Activated CD4-positive, alpha-beta T cell treated with anti-CD3 and anti-CD28 coated beads, Interleukin-2, amount 10 ng/mL, durations not matched to agents 7 days and 5 days (primary cell): ENCODE results near the gene SETD2. TPM values are rescaled to one million over a fixed set of nuclear protein-coding genes. Genes with fewer than 3 reads are reported as not detected.
"Not testable (repeated sequence)": the region's sequence is repeated elsewhere in the genome, so short reads cannot be mapped to it uniquely, and the experiment has no call there.

ENCODE experiments used
- CTCF ChIA-PET: fragments of 350-600 bp; sonication (Branson Sonifier 250); formaldehyde crosslinking; loops from one replicate; lab custom pipeline; 2021; ENCODE audit warnings: antibody characterized with exemption; lab: Charles Lee
- POLR2A ChIA-PET: fragments of 350-600 bp; sonication (Branson Sonifier 250); formaldehyde crosslinking; loops from one replicate; lab custom pipeline; 2021; ENCODE audit warnings: antibody characterized with exemption; lab: Charles Lee
- DNase-seq: peaks from one replicate; pipeline ENCODE4 v3.0.0-alpha.2; 2020
- H3K27ac Mint-ChIP-seq: one replicate; pipeline ENCODE4 v1.8.0; 2021; ENCODE audit warnings: mild to moderate bottlenecking, moderate library complexity, mixed read lengths
- H3K27me3 Mint-ChIP-seq: one replicate; pipeline ENCODE4 v1.8.0; 2021; ENCODE audit warnings: mixed read lengths
- H3K36me3 Mint-ChIP-seq: one replicate; pipeline ENCODE4 v1.8.0; 2021; ENCODE audit warnings: low read depth, mixed read lengths
- H3K4me1 Mint-ChIP-seq: one replicate; pipeline ENCODE4 v1.8.0; 2021; ENCODE audit warnings: mixed read lengths
- H3K4me3 Mint-ChIP-seq: one replicate; pipeline ENCODE4 v1.8.0; 2021; ENCODE audit warnings: mild to moderate bottlenecking, moderate library complexity, mixed read lengths
- H3K9me3 Mint-ChIP-seq: one replicate; pipeline ENCODE4 v1.8.0; 2021; ENCODE audit warnings: mixed read lengths
- total RNA-seq, 2 experiments: library from RNA; stranded (reverse); gene quantifications; one replicate each; pipeline ENCODE4 v1.2.3, GENCODE V29; 2021

SETD2 gene
- 10 to 100 TPM; 44.4 to 48.3 TPM for total RNA-seq

GRCh38 chr3:47164007-47164881, at the start of gene SETD2:
TSS of gene SETD2 (minus strand) at chr3:47164113. CDS start at chr3:47163924, 189 bp downstream.
- Mint-ChIP-seq H3K36me3 (peaks cover 22% of the 10 kb centered on the region), H3K4me3 (peak within 1 kb of the TSS; percentile 97), H3K9me3 (no peaks in the 10 kb centered on the region), H3K27me3 (no peaks in the 10 kb centered on the region), H3K4me1 (peaks cover 42% of the 10 kb centered on the region), H3K27ac (peak within 1 kb of the TSS; percentile 99)
- ChIA-PET POLR2A (interaction anchor here (0.6 to 0.9 kb wide), 2 partner anchors 11 to 15 kb away, joined by 3 to 4 read pairs; no protein-coding TSS in a partner anchor), CTCF (interaction anchor here (0.7 to 2.3 kb wide), 12 partner anchors 11 to 350 kb away, joined by 3 to 8 read pairs (median 4); no protein-coding TSS in a partner anchor)
- DNase-seq, result peak; percentile 89

GRCh38 chr3:47210863-47211405, 47.0 kb upstream of the SETD2 start:
- POLR2A ChIA-PET, result interaction anchor here (0.7 kb wide), 1 partner anchor 44 kb away, joined by 8 read pairs; no protein-coding TSS in a partner anchor
- no peak for DNase-seq
- no peaks in the 10 kb centered on the region for H3K36me3 Mint-ChIP-seq
- no peaks in the 10 kb centered on the region for H3K4me1 Mint-ChIP-seq
- CTCF ChIA-PET, result interaction anchor here (0.6 kb wide), 1 partner anchor 59 kb away, joined by 4 read pairs; no protein-coding TSS in a partner anchor
- no peak overlapping the region for H3K27ac Mint-ChIP-seq
- no peak overlapping the region for H3K4me3 Mint-ChIP-seq
- no peaks in the 10 kb centered on the region for H3K9me3 Mint-ChIP-seq
- H3K27me3 Mint-ChIP-seq, result no peaks in the 10 kb centered on the region

GRCh38 chr3:47206022-47206421, 42.1 kb upstream of the SETD2 start:
- H3K9me3 Mint-ChIP-seq, H3K27me3 Mint-ChIP-seq, H3K36me3 Mint-ChIP-seq, DNase-seq, H3K4me1 Mint-ChIP-seq, H3K27ac Mint-ChIP-seq, H3K4me3 Mint-ChIP-seq, CTCF ChIA-PET: not testable (repeated sequence)
- POLR2A ChIA-PET, result interaction anchor here (0.7 kb wide), 1 partner anchor 207 kb away, joined by 4 read pairs; no protein-coding TSS in a partner anchor

- ChIA-PET CTCF (no interaction called here), POLR2A (no interaction called here)
- H3K36me3 Mint-ChIP-seq, result no peaks in the 10 kb centered on the region
- no peaks in the 10 kb centered on the region for H3K27me3 Mint-ChIP-seq
- H3K9me3 Mint-ChIP-seq, result no peaks in the 10 kb centered on the region
- no peak overlapping the region for H3K4me3 Mint-ChIP-seq
- H3K4me1 Mint-ChIP-seq, result no peaks in the 10 kb centered on the region
- no peak for DNase-seq
- no peak overlapping the region for H3K27ac Mint-ChIP-seq
Measured at GRCh38 chr3:47204875-47205274, 41.0 kb upstream of the SETD2 start.

GRCh38 chr3:47202542-47202941, 38.6 kb upstream of the SETD2 start:
- Mint-ChIP-seq H3K4me1 (no peaks in the 10 kb centered on the region), H3K27me3 (no peaks in the 10 kb centered on the region), H3K4me3 (no peak overlapping the region), H3K9me3 (no peaks in the 10 kb centered on the region), H3K36me3 (no peaks in the 10 kb centered on the region), H3K27ac (no peak overlapping the region)
- ChIA-PET POLR2A (no interaction called here), CTCF (interaction anchor here (1.5 kb wide), 1 partner anchor 11 kb away, joined by 4 read pairs; no protein-coding TSS in a partner anchor)
- DNase-seq, result no peak

GRCh38 chr3:47197287-47197686, 33.4 kb upstream of the SETD2 start:
- CTCF ChIA-PET, result no interaction called here
- H3K4me3 Mint-ChIP-seq, result no peak overlapping the region
- H3K9me3 Mint-ChIP-seq, result peaks cover 4% of the 10 kb centered on the region
- H3K27ac Mint-ChIP-seq, result no peak overlapping the region
- no peaks in the 10 kb centered on the region for H3K27me3 Mint-ChIP-seq
- H3K4me1 Mint-ChIP-seq, result no peaks in the 10 kb centered on the region
- no peaks in the 10 kb centered on the region for H3K36me3 Mint-ChIP-seq
- POLR2A ChIA-PET, result no interaction called here
- no peak for DNase-seq

GRCh38 chr3:47194994-47195393, 31.1 kb upstream of the SETD2 start:
- CTCF ChIA-PET, result interaction anchor here (0.6 to 1.5 kb wide), 2 partner anchors 13 to 24 kb away, joined by 4 to 5 read pairs; no protein-coding TSS in a partner anchor
- POLR2A ChIA-PET, result no interaction called here
- Mint-ChIP-seq H3K27me3 (no peaks in the 10 kb centered on the region), H3K9me3 (peaks cover 4% of the 10 kb centered on the region), H3K27ac (no peak overlapping the region), H3K36me3 (no peaks in the 10 kb centered on the region), H3K4me3 (no peak overlapping the region), H3K4me1 (no peaks in the 10 kb centered on the region)
- DNase-seq, result no peak

- DNase-seq, result no peak
- Mint-ChIP-seq H3K27me3 (no peaks in the 10 kb centered on the region), H3K9me3 (peaks cover 4% of the 10 kb centered on the region), H3K4me3 (no peak overlapping the region), H3K4me1 (no peaks in the 10 kb centered on the region), H3K27ac (no peak overlapping the region), H3K36me3 (no peaks in the 10 kb centered on the region)
- POLR2A ChIA-PET, result no interaction called here
- CTCF ChIA-PET, result interaction anchor here (0.6 to 1.5 kb wide), 3 partner anchors 10 to 25 kb away, joined by 3 to 5 read pairs (median 4); no protein-coding TSS in a partner anchor
Measured at GRCh38 chr3:47193871-47194859, 30.3 kb upstream of the SETD2 start.

- no peaks in the 10 kb centered on the region for H3K9me3 Mint-ChIP-seq
- CTCF ChIA-PET, result no interaction called here
- H3K4me1 Mint-ChIP-seq, result no peaks in the 10 kb centered on the region
- H3K27me3 Mint-ChIP-seq, result no peaks in the 10 kb centered on the region
- no peak for DNase-seq
- no peak overlapping the region for H3K4me3 Mint-ChIP-seq
- no peak overlapping the region for H3K27ac Mint-ChIP-seq
- peaks cover 2% of the 10 kb centered on the region for H3K36me3 Mint-ChIP-seq
- POLR2A ChIA-PET, result no interaction called here
Measured at GRCh38 chr3:47186285-47186684, 22.4 kb upstream of the SETD2 start.

- DNase-seq, H3K27ac Mint-ChIP-seq, H3K27me3 Mint-ChIP-seq, H3K9me3 Mint-ChIP-seq, H3K4me1 Mint-ChIP-seq, H3K4me3 Mint-ChIP-seq, H3K36me3 Mint-ChIP-seq, POLR2A ChIA-PET: not testable (repeated sequence)
- CTCF ChIA-PET, result interaction anchor here (0.6 to 1.5 kb wide), 3 partner anchors 9 to 52 kb away, joined by 3 to 4 read pairs (median 3); no protein-coding TSS in a partner anchor
Measured at GRCh38 chr3:47181685-47182084, 17.8 kb upstream of the SETD2 start.

- DNase-seq, H3K9me3 Mint-ChIP-seq, H3K4me3 Mint-ChIP-seq, H3K27me3 Mint-ChIP-seq, H3K36me3 Mint-ChIP-seq, H3K27ac Mint-ChIP-seq, H3K4me1 Mint-ChIP-seq, POLR2A ChIA-PET: not testable (repeated sequence)
- CTCF ChIA-PET, result interaction anchor here (1.1 to 1.6 kb wide), 3 partner anchors 10 to 34 kb away, joined by 3 read pairs; no protein-coding TSS in a partner anchor
Measured at GRCh38 chr3:47180011-47180410, 16.1 kb upstream of the SETD2 start.

- no peak overlapping the region for H3K27ac Mint-ChIP-seq
- CTCF ChIA-PET, result no interaction called here
- peaks cover 3% of the 10 kb centered on the region for H3K36me3 Mint-ChIP-seq
- peaks cover 8% of the 10 kb centered on the region for H3K4me1 Mint-ChIP-seq
- H3K27me3 Mint-ChIP-seq, result no peaks in the 10 kb centered on the region
- POLR2A ChIA-PET, result no interaction called here
- H3K9me3 Mint-ChIP-seq, result no peaks in the 10 kb centered on the region
- H3K4me3 Mint-ChIP-seq, result no peak overlapping the region
- no peak for DNase-seq
Measured at GRCh38 chr3:47176582-47176981, 12.7 kb upstream of the SETD2 start.
